H9 (cell line): Measurements from ENCODE around the gene BIK. TPM values are rescaled to one million over a fixed set of nuclear protein-coding genes. Genes with fewer than 3 reads are reported as not detected.

Source experiments
- DNase-seq: peaks from one replicate; pipeline ENCODE4 v3.0.0-alpha.2; 2017
- H2AFZ ChIP-seq: one replicate; pipeline ENCODE4 v1.6.1; 2013; ENCODE audit warnings: mild to moderate bottlenecking, low read length, control low read depth, moderate library complexity
- H2AK5ac ChIP-seq: 2 replicates; pipeline ENCODE4 v1.6.1; 2013; ENCODE audit warnings: low read length, control low read depth, mixed read lengths; ENCODE audit not compliant: insufficient read length
- H2BK120ac ChIP-seq: one replicate; pipeline ENCODE4 v1.6.1; 2013; ENCODE audit warnings: low read depth, mild to moderate bottlenecking, low read length, control low read depth, inconsistent platforms; ENCODE audit not compliant: poor library complexity, severe bottlenecking
- H2BK12ac ChIP-seq: 2 replicates; pipeline ENCODE4 v1.6.1; 2013; ENCODE audit warnings: low read length, control low read depth, mixed read lengths, low read depth; ENCODE audit not compliant: insufficient read length
- H2BK15ac ChIP-seq: 2 replicates; pipeline ENCODE4 v1.6.1; 2013; ENCODE audit warnings: low read depth, low read length, control low read depth
- H2BK20ac ChIP-seq: one replicate; pipeline ENCODE4 v1.6.1; 2013; ENCODE audit warnings: low read depth, mild to moderate bottlenecking, low read length, control low read depth, inconsistent platforms; ENCODE audit not compliant: poor library complexity, severe bottlenecking
- H2BK5ac ChIP-seq: 2 replicates; pipeline ENCODE4 v1.6.1; 2013; ENCODE audit warnings: low read length, control low read depth, mixed read lengths; ENCODE audit not compliant: insufficient read length
- H3K14ac ChIP-seq: 2 replicates; pipeline ENCODE4 v1.6.1; 2013; ENCODE audit warnings: low read length, control low read depth; ENCODE audit not compliant: insufficient read depth
- H3K18ac ChIP-seq: 2 replicates; pipeline ENCODE4 v1.6.1; 2013; ENCODE audit warnings: low read depth, mild to moderate bottlenecking, mixed read lengths, low read length, control low read depth; ENCODE audit not compliant: insufficient read length
- H3K23ac ChIP-seq: 2 replicates; pipeline ENCODE4 v1.6.1; 2013; ENCODE audit warnings: low read length, control low read depth, mixed read lengths, low read depth; ENCODE audit not compliant: insufficient read length
- H3K23me2 ChIP-seq: 2 replicates; pipeline ENCODE4 v1.6.1; 2013; ENCODE audit warnings: low read depth, mild to moderate bottlenecking, mixed read lengths, low read length, control low read depth; ENCODE audit not compliant: insufficient read length, poor library complexity, severe bottlenecking
- H3K27ac ChIP-seq: 2 replicates; pipeline ENCODE4 v1.5.1; 2013; ENCODE audit warnings: low read length, control low read depth, mixed read lengths, low read depth; ENCODE audit not compliant: insufficient read length
- H3K27me3 ChIP-seq: 2 replicates; pipeline ENCODE4 v1.6.1; 2013; ENCODE audit warnings: low read length, control low read depth, inconsistent platforms; ENCODE audit not compliant: insufficient read depth
- H3K4ac ChIP-seq: 2 replicates; pipeline ENCODE4 v1.6.1; 2013; ENCODE audit warnings: low read depth, mild to moderate bottlenecking, control low read depth, inconsistent platforms, low read length, moderate library complexity
- H3K4me1 ChIP-seq: 2 replicates; pipeline ENCODE4 v1.6.1; 2013; ENCODE audit warnings: low read length, control low read depth, inconsistent platforms; ENCODE audit not compliant: insufficient read depth
- H3K4me2 ChIP-seq: 2 replicates; pipeline ENCODE4 v1.6.1; 2013; ENCODE audit warnings: low read length, control low read depth, mixed read lengths; ENCODE audit not compliant: insufficient read length, insufficient read depth
- H3K56ac ChIP-seq: 2 replicates; pipeline ENCODE4 v1.6.1; 2013; ENCODE audit warnings: low read depth, mild to moderate bottlenecking, mixed read lengths, low read length, control low read depth; ENCODE audit not compliant: insufficient read length
- H3K79me1 ChIP-seq: 2 replicates; pipeline ENCODE4 v1.6.1; 2013; ENCODE audit warnings: low read depth, mild to moderate bottlenecking, moderate library complexity, low read length, control low read depth, inconsistent platforms; ENCODE audit not compliant: insufficient read depth, poor library complexity, severe bottlenecking
- H3K79me2 ChIP-seq: 2 replicates; pipeline ENCODE4 v1.6.1; 2013; ENCODE audit warnings: low read length, control low read depth, inconsistent platforms; ENCODE audit not compliant: insufficient read depth
- H3K9ac ChIP-seq: 2 replicates; pipeline ENCODE4 v1.6.1; 2013; ENCODE audit warnings: low read length, control low read depth, mixed read lengths; ENCODE audit not compliant: insufficient read length; ENCODE audit errors: extremely low read depth
- H3K9me3 ChIP-seq: one replicate; pipeline ENCODE4 v1.6.1; 2013; ENCODE audit warnings: low read depth, low read length, inconsistent platforms; ENCODE audit not compliant: control insufficient read depth
- H3T11ph ChIP-seq: one replicate; pipeline ENCODE4 v1.6.1; 2013; ENCODE audit warnings: mild to moderate bottlenecking, low read length, control low read depth, inconsistent platforms
- H4K20me1 ChIP-seq: one replicate; pipeline ENCODE4 v1.6.1; 2013; ENCODE audit not compliant: control insufficient read depth, insufficient read length, insufficient read depth
- H4K5ac ChIP-seq: 2 replicates; pipeline ENCODE4 v1.6.1; 2013; ENCODE audit warnings: low read depth, mild to moderate bottlenecking, mixed read lengths, low read length, control low read depth; ENCODE audit not compliant: insufficient read length
- H4K8ac ChIP-seq: replicated peaks from 2 replicates; pipeline ENCODE4 v1.6.1; 2013; ENCODE audit warnings: low read length, control low read depth, mixed read lengths, low read depth; ENCODE audit not compliant: insufficient read length
- H4K91ac ChIP-seq: 2 replicates; pipeline ENCODE4 v1.6.1; 2013; ENCODE audit warnings: low read depth, mild to moderate bottlenecking, moderate library complexity, mixed read lengths, low read length, control low read depth; ENCODE audit not compliant: insufficient read length
- H3K27ac Mint-ChIP-seq, 3 experiments: 2 replicates in 2 of 3; 3 replicates in 1 of 3; pipeline ENCODE4 v1.8.0; 2020 to 2021; ENCODE audit warnings: mixed read lengths in 3 of 3, mild to moderate bottlenecking in 1 of 3, moderate library complexity in 1 of 3
- H3K27me3 Mint-ChIP-seq: 2 replicates; pipeline ENCODE4 v1.8.0; 2021; ENCODE audit warnings: low read depth, mild to moderate bottlenecking, moderate library complexity, mixed read lengths
- H3K36me3 Mint-ChIP-seq, 3 experiments: 2 replicates in 2 of 3; 3 replicates in 1 of 3; pipeline ENCODE4 v1.8.0; 2020 to 2021; ENCODE audit warnings: low read depth in 3 of 3, mixed read lengths in 3 of 3; ENCODE audit not compliant: insufficient read depth in 1 of 3
- H3K4me1 Mint-ChIP-seq, 2 experiments: 2 replicates each; pipeline ENCODE4 v1.8.0; 2020; ENCODE audit warnings: mixed read lengths in 2 of 2
- H3K4me3 Mint-ChIP-seq, 2 experiments: 2 replicates in 1 of 2; 3 replicates in 1 of 2; pipeline ENCODE4 v1.8.0; 2020 to 2021; ENCODE audit warnings: mild to moderate bottlenecking in 2 of 2, mixed read lengths in 2 of 2, moderate library complexity in 1 of 2
- H3K9me3 Mint-ChIP-seq, 2 experiments: 2 replicates in 1 of 2; 3 replicates in 1 of 2; pipeline ENCODE4 v1.8.0; 2020; ENCODE audit warnings: mild to moderate bottlenecking in 2 of 2, mixed read lengths in 2 of 2, moderate library complexity in 1 of 2
- CTCF ChIP-seq: fragments of 200-600 bp; sonication (generic); conservative IDR thresholded peaks from 3 replicates; pipeline ENCODE4 v1.8.0; 2021; ENCODE audit warnings: antibody characterized with exemption, mild to moderate bottlenecking
- WGBS: extraction: QIAGEN DNeasy Blood & Tissue Kit; methylation state at CpG from one replicate; pipeline ENCODE4 v1.1.7; 2013; ENCODE audit warnings: missing lambda C conversion rate, low lambda C conversion rate, mixed read lengths; ENCODE audit not compliant: insufficient read length; ENCODE audit errors: extremely low coverage; 5-methylcytosine and 5-hydroxymethylcytosine counted together
- total RNA-seq: library from RNA; stranded (reverse); gene quantifications from 2 replicates; pipeline ENCODE4 v1.2.1, GENCODE V29; 2021

Gene BIK
- total RNA-seq, 1 experiment from 2014 or later = 8.3 TPM

DNA sequence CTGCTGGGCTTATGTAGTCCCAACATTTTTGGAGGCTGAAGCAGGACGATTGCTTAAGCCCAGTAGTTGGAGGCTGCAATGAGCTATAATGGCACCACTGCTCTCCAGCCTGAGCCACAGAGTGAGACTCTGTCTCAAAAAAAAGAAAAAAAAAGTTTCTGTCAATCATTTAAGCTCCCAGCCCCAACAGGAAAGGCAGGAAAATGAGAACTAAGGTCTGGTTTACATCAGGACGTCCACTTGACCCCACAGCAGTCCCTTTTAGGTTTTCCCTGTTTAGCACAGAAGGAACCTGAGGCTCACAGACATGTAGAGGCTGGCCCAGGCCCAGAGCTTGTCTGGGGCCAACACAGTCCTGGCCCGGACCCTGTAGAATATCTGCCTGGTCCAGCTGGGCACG is 12.2 kb upstream of the BIK start:
- H3K4me2 ChIP-seq = no peak overlapping the region
- peaks cover 5% of the 10 kb centered on the region; the same call in 1 of the 2 replicates for H3K27me3 Mint-ChIP-seq
- no peaks in the 10 kb centered on the region for H3K9me3 ChIP-seq
- no peak overlapping the region for H2BK5ac ChIP-seq
- H4K8ac ChIP-seq = no peak overlapping the region
- H3K4me3 Mint-ChIP-seq = no peak overlapping the region
- no peak overlapping the region for H2BK15ac ChIP-seq
- no peaks in the 10 kb centered on the region for H3K79me2 ChIP-seq
- no peaks in the 10 kb centered on the region for H4K20me1 ChIP-seq
- H3K27ac Mint-ChIP-seq = no peak overlapping the region
- no peaks in the 10 kb centered on the region for H3K79me1 ChIP-seq
- no peak overlapping the region for H3T11ph ChIP-seq
- no peak overlapping the region for H4K91ac ChIP-seq
- H2AK5ac ChIP-seq = no peak overlapping the region
- H3K9me3 Mint-ChIP-seq = peaks cover 13 to 18% of the 10 kb centered on the region in 2 experiments
- no peak overlapping the region for H3K23ac ChIP-seq
- H2BK20ac ChIP-seq = no peak overlapping the region
- no peaks in the 10 kb centered on the region for H3K4me1 ChIP-seq
- H3K27me3 ChIP-seq = no peaks in the 10 kb centered on the region
- no peak overlapping the region for H4K5ac ChIP-seq
- H3K36me3 Mint-ChIP-seq = peaks cover 5 to 13% (median 7%) of the 10 kb centered on the region in 3 experiments
- H2AFZ ChIP-seq = no peak overlapping the region
- H3K4ac ChIP-seq = no peak overlapping the region
- peaks cover 2 to 10% of the 10 kb centered on the region in 2 experiments; a peak in 2 of 4 replicates for H3K4me1 Mint-ChIP-seq
- no CpG with 5 or more reads among the region's 4 CpGs for WGBS
- no peak overlapping the region for H2BK120ac ChIP-seq
- H3K23me2 ChIP-seq = no peaks in the 10 kb centered on the region
- H3K18ac ChIP-seq = no peak overlapping the region
- TF ChIP-seq CTCF = no peak
- H2BK12ac ChIP-seq = no peak overlapping the region
- no peak overlapping the region for H3K56ac ChIP-seq
- no peak overlapping the region for H3K14ac ChIP-seq
- DNase-seq = no peak
- no peak overlapping the region for H3K9ac ChIP-seq
- H3K27ac ChIP-seq = no peak overlapping the region
